RWPE1 (cell line): ENCODE data around the gene RBBP5.

Experiments used
- CTCF ChIA-PET: fragments of 350-600 bp; sonication (Branson Sonifier 250); formaldehyde crosslinking; extraction: SDS; loops from one replicate; lab custom pipeline; 2021; lab: Yijun Ruan, JAX
- POLR2A ChIA-PET: fragments of 400-600 bp; formaldehyde crosslinking; extraction: SDS; loops from one replicate; lab custom pipeline; 2020; ENCODE audit warnings: antibody characterized with exemption; ENCODE audit not compliant: low non-redundant PET; lab: Yijun Ruan, JAX
- DNase-seq: peaks from one replicate; pipeline ENCODE4 v3.0.0; 2012; ENCODE audit warnings: low spot score
- H3K27ac ChIP-seq: fragments of 450-650 bp; 2 replicates; pipeline ENCODE4 v1.5.1; 2017
- CTCF ChIP-seq: fragments of 450-650 bp; conservative IDR thresholded peaks from 2 replicates; pipeline ENCODE4 v1.5.1; 2017; ENCODE audit warnings: low read depth, mild to moderate bottlenecking

The RBBP5 gene

GRCh38 chr1:205122489-205122882 lies 708 bp upstream of the RBBP5 start:
- no peak for DNase-seq
- ChIA-PET CTCF (interaction anchor here (0.6 to 1.8 kb wide), 7 partner anchors 12 to 136 kb away, joined by 3 to 7 read pairs (median 4); no protein-coding TSS in a partner anchor), POLR2A (interaction anchor here (1.7 kb wide), 1 partner anchor 89 kb away, joined by 6 read pairs; the partner anchor contains the start of gene DSTYK)
- peak; percentile 43; the same call in 1 of the 2 replicates for TF ChIP-seq CTCF
- peak overlapping the region; percentile 83 for H3K27ac ChIP-seq

GRCh38 chr1:205118752-205119151 lies 3.0 kb downstream of the RBBP5 start:
- no peak for TF ChIP-seq CTCF
- ChIA-PET CTCF (no interaction called here), POLR2A (no interaction called here)
- H3K27ac ChIP-seq: no peak overlapping the region
- no peak for DNase-seq

GRCh38 chr1:205111354-205111753 lies 10.4 kb downstream of the RBBP5 start:
- POLR2A ChIA-PET: interaction anchor here (0.6 kb wide), 1 partner anchor 10 kb away, joined by 6 read pairs; no protein-coding TSS in a partner anchor
- no peak for DNase-seq
- CTCF ChIA-PET: no interaction called here
- TF ChIP-seq CTCF: no peak
- no peak overlapping the region for H3K27ac ChIP-seq

- ChIA-PET CTCF (interaction anchor here (0.5 to 1.4 kb wide), 11 partner anchors 16 to 541 kb away, joined by 3 to 9 read pairs (median 4); no protein-coding TSS in a partner anchor), POLR2A (interaction anchor here (0.6 to 2.1 kb wide), 2 partner anchors 10 to 12 kb away, joined by 3 to 8 read pairs; partner anchors contain the start of gene RBBP5)
- TF ChIP-seq CTCF: no peak
- no peak for DNase-seq
- no peak overlapping the region for H3K27ac ChIP-seq
These were observed 12.1 kb downstream of the RBBP5 start for GRCh38 chr1:205109711-205110110.

- DNase-seq: no peak
- ChIA-PET POLR2A (interaction anchor here (0.6 to 2.1 kb wide), 2 partner anchors 11 to 12 kb away, joined by 3 to 8 read pairs; partner anchors contain the start of gene RBBP5), CTCF (interaction anchor here (0.5 to 1.4 kb wide), 11 partner anchors 16 to 541 kb away, joined by 3 to 9 read pairs (median 4); no protein-coding TSS in a partner anchor)
- H3K27ac ChIP-seq: no peak overlapping the region
- no peak for TF ChIP-seq CTCF
These were observed 12.5 kb downstream of the RBBP5 start for GRCh38 chr1:205109269-205109668.

GRCh38 chr1:205108464-205108863 lies 13.3 kb downstream of the RBBP5 start:
- no peak for TF ChIP-seq CTCF
- no peak overlapping the region for H3K27ac ChIP-seq
- POLR2A ChIA-PET: interaction anchor here (2.1 kb wide), 1 partner anchor 13 kb away, joined by 8 read pairs; the partner anchor contains the start of gene RBBP5
- CTCF ChIA-PET: interaction anchor here (0.8 to 1.4 kb wide), 4 partner anchors 17 to 148 kb away, joined by 3 to 6 read pairs (median 4); no protein-coding TSS in a partner anchor
- no peak for DNase-seq
